ENCODE results near the gene ELL2. TPM values are rescaled to one million over a fixed set of nuclear protein-coding genes. Genes with fewer than 3 reads are reported as not detected.

ELL2 gene
- total and polyA plus RNA-seq, 4 donors = 12.3 to 79.6 (median 49.0) TPM

- Histone ChIP-seq H3K27ac (ENCODE audit: low read depth in 1 of 2, low read length in 1 of 2) (no peak overlapping the region), H3K9ac (ENCODE audit: insufficient read depth in 1 of 2, low read length in 2 of 2) (no peak overlapping the region), H3K36me3 (ENCODE audit: control insufficient read depth in 4 of 4, insufficient read depth in 4 of 4, low read length in 4 of 4) (no peaks in the 10 kb centered on the region), H3K4me1 (ENCODE audit: control insufficient read depth in 5 of 5, insufficient read depth in 5 of 5, low read length in 5 of 5) (peaks cover 0 to 15% (median 0%) of the 10 kb centered on the region in 5 donors), H3K9me3 (ENCODE audit: control insufficient read depth in 4 of 4, insufficient read depth in 3 of 4, low read length in 3 of 4) (no peaks in the 10 kb centered on the region), H3K27me3 (ENCODE audit: control insufficient read depth in 3 of 3, insufficient read depth in 3 of 3, low read length in 2 of 3) (no peaks in the 10 kb centered on the region), H3K4me3 (no peak overlapping the region)
- TF ChIP-seq CTCF (IDR thresholded peaks at IDR 0.05; ENCODE audit: control extremely low read depth, extremely low read depth) = no peak
- DNase-seq (no peak), ATAC-seq (ENCODE audit: insufficient read depth, low FRiP score) (no peak)
- WGBS, 2 donors = 65 to 88% methylated on average over 1 of the region's 1 CpG
Observed at GRCh38 chr5:95976606-95977005, 15.0 kb upstream of the ELL2 start.

- no peak overlapping the region for H3K27ac ChIP-seq (ENCODE audit: low read depth in 1 of 2, low read length in 1 of 2)
- no peaks in the 10 kb centered on the region for H3K9me3 ChIP-seq (ENCODE audit: control insufficient read depth in 4 of 4, insufficient read depth in 3 of 4, low read length in 3 of 4)
- TF ChIP-seq CTCF (IDR thresholded peaks at IDR 0.05; ENCODE audit: control extremely low read depth, extremely low read depth) = no peak
- no peak for DNase-seq
- H3K4me3 ChIP-seq = no peak overlapping the region
- no peak for ATAC-seq (ENCODE audit: insufficient read depth, low FRiP score)
- H3K4me1 ChIP-seq (ENCODE audit: control insufficient read depth in 5 of 5, insufficient read depth in 5 of 5, low read length in 5 of 5) = peaks cover 0 to 15% (median 0%) of the 10 kb centered on the region in 5 donors
- H3K36me3 ChIP-seq (ENCODE audit: control insufficient read depth in 4 of 4, insufficient read depth in 4 of 4, low read length in 4 of 4) = no peaks in the 10 kb centered on the region
- H3K9ac ChIP-seq (ENCODE audit: insufficient read depth in 1 of 2, low read length in 2 of 2) = no peak overlapping the region
- H3K27me3 ChIP-seq (ENCODE audit: control insufficient read depth in 3 of 3, insufficient read depth in 3 of 3, low read length in 2 of 3) = no peaks in the 10 kb centered on the region
- 94 to 100% methylated on average over 1 of the region's 1 CpG for WGBS, 2 donors
Observed at GRCh38 chr5:95975703-95976102, 14.1 kb upstream of the ELL2 start.

GRCh38 chr5:95973793-95974325 is 12.2 kb upstream of the ELL2 start:
- H3K36me3 ChIP-seq (ENCODE audit: control insufficient read depth in 4 of 4, insufficient read depth in 4 of 4, low read length in 4 of 4) = no peaks in the 10 kb centered on the region
- DNase-seq (peak in 1 of 3 donors; percentile 43), ATAC-seq (ENCODE audit: insufficient read depth, low FRiP score) (no peak)
- H3K9ac ChIP-seq (ENCODE audit: insufficient read depth in 1 of 2, low read length in 2 of 2) = no peak overlapping the region
- TF ChIP-seq CTCF (IDR thresholded peaks at IDR 0.05; ENCODE audit: control extremely low read depth, extremely low read depth) = no peak
- H3K9me3 ChIP-seq (ENCODE audit: control insufficient read depth in 4 of 4, insufficient read depth in 3 of 4, low read length in 3 of 4) = peaks cover 0 to 4% (median 0%) of the 10 kb centered on the region in 4 donors
- no peak overlapping the region for H3K27ac ChIP-seq (ENCODE audit: low read depth in 1 of 2, low read length in 1 of 2)
- no peak overlapping the region for H3K4me3 ChIP-seq
- WGBS, 2 donors = 55 to 71% methylated on average over 3 of the region's 3 CpGs
- peaks cover 0 to 15% (median 0%) of the 10 kb centered on the region in 5 donors for H3K4me1 ChIP-seq (ENCODE audit: control insufficient read depth in 5 of 5, insufficient read depth in 5 of 5, low read length in 5 of 5)
- H3K27me3 ChIP-seq (ENCODE audit: control insufficient read depth in 3 of 3, insufficient read depth in 3 of 3, low read length in 2 of 3) = no peaks in the 10 kb centered on the region

- Histone ChIP-seq H3K4me3 (no peak overlapping the region), H3K9ac (ENCODE audit: insufficient read depth in 1 of 2, low read length in 2 of 2) (no peak overlapping the region), H3K9me3 (ENCODE audit: control insufficient read depth in 4 of 4, insufficient read depth in 3 of 4, low read length in 3 of 4) (peaks cover 0 to 4% (median under 1%) of the 10 kb centered on the region in 4 donors), H3K27me3 (ENCODE audit: control insufficient read depth in 3 of 3, insufficient read depth in 3 of 3, low read length in 2 of 3) (no peaks in the 10 kb centered on the region), H3K4me1 (ENCODE audit: control insufficient read depth in 5 of 5, insufficient read depth in 5 of 5, low read length in 5 of 5) (peaks cover 0 to 15% (median 0%) of the 10 kb centered on the region in 5 donors), H3K27ac (ENCODE audit: low read depth in 1 of 2, low read length in 1 of 2) (no peak overlapping the region), H3K36me3 (ENCODE audit: control insufficient read depth in 4 of 4, insufficient read depth in 4 of 4, low read length in 4 of 4) (no peaks in the 10 kb centered on the region)
- TF ChIP-seq CTCF (IDR thresholded peaks at IDR 0.05; ENCODE audit: control extremely low read depth, extremely low read depth) = no peak
- no peak for ATAC-seq (ENCODE audit: insufficient read depth, low FRiP score)
- DNase-seq = no peak
Observed at GRCh38 chr5:95972196-95972595, 10.5 kb upstream of the ELL2 start.
